IMR-90 (cell line): ENCODE measurements around the gene IGFL3.

Experiments used
- MAFK ChIP-seq: IDR thresholded peaks from 2 replicates; pipeline ENCODE4 v1.6.1; 2012; ENCODE audit warnings: low read depth, low read length, improper control_type of control experiment
- POLR2A ChIP-seq: IDR thresholded peaks from 2 replicates; pipeline ENCODE4 v1.6.1; 2012; ENCODE audit warnings: mild to moderate bottlenecking, low read depth, low read length
- RAD21 ChIP-seq: IDR thresholded peaks from 2 replicates; pipeline ENCODE4 v1.6.1; 2012; ENCODE audit warnings: low read length, improper control_type of control experiment
- TF ChIP-seq, protein P1 (sequence below): conservative IDR thresholded peaks from 2 replicates; pipeline ENCODE4 v1.5.1; 2012; ENCODE audit warnings: mild to moderate bottlenecking, low read depth, low read length, improper control_type of control experiment

DNA sequence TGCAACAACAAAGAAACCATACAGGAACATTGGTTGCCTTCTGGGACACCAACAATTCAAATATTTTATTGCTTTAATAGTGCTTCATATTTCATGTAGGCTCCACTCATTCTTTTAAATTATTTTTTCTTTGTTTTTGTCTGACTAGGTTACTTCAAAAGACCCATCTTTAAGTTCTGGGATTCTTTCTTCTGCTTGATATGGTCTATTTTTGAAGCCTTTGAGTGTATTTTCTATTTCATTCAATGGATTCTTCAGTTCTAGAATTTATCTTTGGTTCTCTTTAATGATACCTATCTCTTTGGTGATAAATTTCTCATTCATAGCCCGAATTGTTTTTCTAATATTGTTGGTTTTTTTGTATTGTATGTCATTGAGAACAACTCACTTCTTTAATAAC, 38.6 kb downstream of the IGFL3 start:
- TF ChIP-seq POLR2A (no peak), RAD21 (no peak), MAFK (no peak)
- TF ChIP-seq, protein P1, sequence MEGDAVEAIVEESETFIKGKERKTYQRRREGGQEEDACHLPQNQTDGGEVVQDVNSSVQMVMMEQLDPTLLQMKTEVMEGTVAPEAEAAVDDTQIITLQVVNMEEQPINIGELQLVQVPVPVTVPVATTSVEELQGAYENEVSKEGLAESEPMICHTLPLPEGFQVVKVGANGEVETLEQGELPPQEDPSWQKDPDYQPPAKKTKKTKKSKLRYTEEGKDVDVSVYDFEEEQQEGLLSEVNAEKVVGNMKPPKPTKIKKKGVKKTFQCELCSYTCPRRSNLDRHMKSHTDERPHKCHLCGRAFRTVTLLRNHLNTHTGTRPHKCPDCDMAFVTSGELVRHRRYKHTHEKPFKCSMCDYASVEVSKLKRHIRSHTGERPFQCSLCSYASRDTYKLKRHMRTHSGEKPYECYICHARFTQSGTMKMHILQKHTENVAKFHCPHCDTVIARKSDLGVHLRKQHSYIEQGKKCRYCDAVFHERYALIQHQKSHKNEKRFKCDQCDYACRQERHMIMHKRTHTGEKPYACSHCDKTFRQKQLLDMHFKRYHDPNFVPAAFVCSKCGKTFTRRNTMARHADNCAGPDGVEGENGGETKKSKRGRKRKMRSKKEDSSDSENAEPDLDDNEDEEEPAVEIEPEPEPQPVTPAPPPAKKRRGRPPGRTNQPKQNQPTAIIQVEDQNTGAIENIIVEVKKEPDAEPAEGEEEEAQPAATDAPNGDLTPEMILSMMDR: no peak
